ENCODE data around the gene PAX7.

The PAX7 gene

GRCh38 chr1:18629659-18630510, 761 bp upstream of the PAX7 start:
- Histone ChIP-seq H3K27me3 (ENCODE audit: control insufficient read depth, insufficient read depth, low read length) (peaks cover 95% of the 10 kb centered on the region), H3K4me3 (ENCODE audit: low read depth, low read length) (peak overlapping the region; percentile 52), H3K4me1 (ENCODE audit: control insufficient read depth, insufficient read depth, low read length) (peaks cover 13% of the 10 kb centered on the region), H3K9ac (ENCODE audit: low read depth, low read length) (no peak overlapping the region), H3K36me3 (ENCODE audit: control insufficient read depth, insufficient read depth, low read length) (no peaks in the 10 kb centered on the region), H3K9me3 (ENCODE audit: control insufficient read depth, insufficient read depth, low read length) (no peaks in the 10 kb centered on the region)

GRCh38 chr1:18631496-18632217, 1.0 kb downstream of the PAX7 start:
- Histone ChIP-seq H3K4me1 (ENCODE audit: control insufficient read depth, insufficient read depth, low read length) (peaks cover 18% of the 10 kb centered on the region), H3K36me3 (ENCODE audit: control insufficient read depth, insufficient read depth, low read length) (no peaks in the 10 kb centered on the region), H3K27me3 (ENCODE audit: control insufficient read depth, insufficient read depth, low read length) (peaks cover 95% of the 10 kb centered on the region), H3K9me3 (ENCODE audit: control insufficient read depth, insufficient read depth, low read length) (no peaks in the 10 kb centered on the region), H3K9ac (ENCODE audit: low read depth, low read length) (no peak overlapping the region), H3K4me3 (ENCODE audit: low read depth, low read length) (peak overlapping the region; percentile 36)

- Histone ChIP-seq H3K27me3 (ENCODE audit: control insufficient read depth, insufficient read depth, low read length) (peaks cover 96% of the 10 kb centered on the region), H3K4me3 (ENCODE audit: low read depth, low read length) (peak overlapping the region; percentile 36)
Measured at GRCh38 chr1:18632218-18632588, 1.6 kb downstream of the PAX7 start.

GRCh38 chr1:18632783-18633421, 2.3 kb downstream of the PAX7 start:
- H3K36me3 ChIP-seq (ENCODE audit: control insufficient read depth, insufficient read depth, low read length) = no peaks in the 10 kb centered on the region
- H3K27me3 ChIP-seq (ENCODE audit: control insufficient read depth, insufficient read depth, low read length) = peaks cover 96% of the 10 kb centered on the region
- H3K9me3 ChIP-seq (ENCODE audit: control insufficient read depth, insufficient read depth, low read length) = no peaks in the 10 kb centered on the region
- peaks cover 15% of the 10 kb centered on the region for H3K4me1 ChIP-seq (ENCODE audit: control insufficient read depth, insufficient read depth, low read length)
- H3K4me3 ChIP-seq (ENCODE audit: low read depth, low read length) = peak overlapping the region; percentile 32
- no peak overlapping the region for H3K9ac ChIP-seq (ENCODE audit: low read depth, low read length)

More at GRCh38 chr1:18632218-18632588, 1.6 kb downstream of the PAX7 start:
- no peaks in the 10 kb centered on the region for H3K36me3 ChIP-seq (ENCODE audit: control insufficient read depth, insufficient read depth, low read length)
- peaks cover 18% of the 10 kb centered on the region for H3K4me1 ChIP-seq (ENCODE audit: control insufficient read depth, insufficient read depth, low read length)
- H3K9ac ChIP-seq (ENCODE audit: low read depth, low read length) = no peak overlapping the region
- H3K9me3 ChIP-seq (ENCODE audit: control insufficient read depth, insufficient read depth, low read length) = no peaks in the 10 kb centered on the region

DNA sequence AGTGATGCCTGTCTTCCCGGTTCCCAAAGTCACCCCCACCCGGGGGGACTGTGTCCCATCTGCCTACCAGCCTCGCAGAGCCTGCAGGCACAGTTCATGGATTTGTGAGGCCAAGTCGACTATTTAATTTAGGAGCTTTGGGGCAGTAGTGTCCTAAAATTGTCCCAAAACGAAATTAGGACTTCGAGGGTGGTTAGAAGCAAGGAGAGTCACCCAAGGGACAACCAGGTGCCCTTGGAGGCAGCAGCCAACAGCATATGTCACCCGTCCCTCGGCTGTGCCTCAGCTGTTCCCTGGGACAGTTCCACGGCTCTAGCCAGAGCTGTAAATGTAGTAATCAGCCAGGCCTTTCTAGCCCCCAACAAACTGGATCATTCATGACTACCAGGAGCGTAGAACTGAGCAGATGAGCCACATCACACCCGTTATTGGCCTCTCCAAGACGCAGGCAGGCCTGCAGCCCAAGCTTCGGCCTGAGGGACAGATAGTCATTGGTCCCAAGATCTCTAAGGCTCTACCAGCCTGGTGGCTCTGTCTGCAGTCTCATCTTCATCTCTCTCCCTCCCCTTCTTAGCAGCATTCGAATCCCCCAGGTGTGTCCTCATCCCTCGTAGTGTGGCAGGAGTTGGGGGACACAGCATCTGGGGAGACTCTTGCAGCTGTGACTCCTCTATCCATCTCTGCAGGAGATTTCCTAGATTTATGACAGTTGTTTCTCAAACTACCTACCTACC, 2.9 kb downstream of the PAX7 start:
- Histone ChIP-seq H3K9me3 (ENCODE audit: control insufficient read depth, insufficient read depth, low read length) (no peaks in the 10 kb centered on the region), H3K4me3 (ENCODE audit: low read depth, low read length) (peak overlapping the region; percentile 32), H3K4me1 (ENCODE audit: control insufficient read depth, insufficient read depth, low read length) (peaks cover 15% of the 10 kb centered on the region), H3K9ac (ENCODE audit: low read depth, low read length) (no peak overlapping the region), H3K27me3 (ENCODE audit: control insufficient read depth, insufficient read depth, low read length) (peaks cover 96% of the 10 kb centered on the region), H3K36me3 (ENCODE audit: control insufficient read depth, insufficient read depth, low read length) (no peaks in the 10 kb centered on the region)

- Histone ChIP-seq H3K9me3 (ENCODE audit: control insufficient read depth, insufficient read depth, low read length) (no peaks in the 10 kb centered on the region), H3K4me1 (ENCODE audit: control insufficient read depth, insufficient read depth, low read length) (peaks cover 13% of the 10 kb centered on the region), H3K36me3 (ENCODE audit: control insufficient read depth, insufficient read depth, low read length) (no peaks in the 10 kb centered on the region), H3K9ac (ENCODE audit: low read depth, low read length) (no peak overlapping the region), H3K4me3 (ENCODE audit: low read depth, low read length) (peak overlapping the region; percentile 32), H3K27me3 (ENCODE audit: control insufficient read depth, insufficient read depth, low read length) (peaks cover 96% of the 10 kb centered on the region)
Measured at GRCh38 chr1:18634276-18634675, 3.6 kb downstream of the PAX7 start.

DNA sequence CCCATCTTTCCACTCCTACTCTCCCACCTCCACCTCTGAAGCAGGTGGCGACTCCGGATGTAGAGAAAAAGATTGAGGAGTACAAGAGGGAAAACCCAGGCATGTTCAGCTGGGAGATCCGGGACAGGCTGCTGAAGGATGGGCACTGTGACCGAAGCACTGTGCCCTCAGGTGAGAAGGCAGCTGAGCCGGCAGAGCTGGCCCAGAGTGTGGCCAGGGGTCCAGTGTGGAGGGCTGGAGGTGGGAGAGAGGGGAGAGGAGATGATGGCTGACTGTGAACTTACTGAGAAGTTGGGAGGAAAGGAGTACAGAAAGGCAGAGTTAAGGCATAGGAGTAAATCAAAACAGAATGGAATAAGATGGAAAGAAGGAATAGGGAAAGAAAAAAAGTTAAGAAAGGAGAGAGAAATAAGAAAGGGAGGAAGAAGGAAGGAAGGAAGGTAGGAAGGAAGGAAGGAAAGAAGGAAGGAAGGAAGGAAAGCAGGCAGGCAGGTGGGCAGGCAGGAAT, 4.5 kb downstream of the PAX7 start:
- Histone ChIP-seq H3K27me3 (ENCODE audit: control insufficient read depth, insufficient read depth, low read length) (peaks cover 96% of the 10 kb centered on the region), H3K4me1 (ENCODE audit: control insufficient read depth, insufficient read depth, low read length) (peaks cover 12% of the 10 kb centered on the region), H3K4me3 (ENCODE audit: low read depth, low read length) (peak overlapping the region; percentile 41), H3K36me3 (ENCODE audit: control insufficient read depth, insufficient read depth, low read length) (no peaks in the 10 kb centered on the region), H3K9ac (ENCODE audit: low read depth, low read length) (no peak overlapping the region), H3K9me3 (ENCODE audit: control insufficient read depth, insufficient read depth, low read length) (no peaks in the 10 kb centered on the region)

DNA sequence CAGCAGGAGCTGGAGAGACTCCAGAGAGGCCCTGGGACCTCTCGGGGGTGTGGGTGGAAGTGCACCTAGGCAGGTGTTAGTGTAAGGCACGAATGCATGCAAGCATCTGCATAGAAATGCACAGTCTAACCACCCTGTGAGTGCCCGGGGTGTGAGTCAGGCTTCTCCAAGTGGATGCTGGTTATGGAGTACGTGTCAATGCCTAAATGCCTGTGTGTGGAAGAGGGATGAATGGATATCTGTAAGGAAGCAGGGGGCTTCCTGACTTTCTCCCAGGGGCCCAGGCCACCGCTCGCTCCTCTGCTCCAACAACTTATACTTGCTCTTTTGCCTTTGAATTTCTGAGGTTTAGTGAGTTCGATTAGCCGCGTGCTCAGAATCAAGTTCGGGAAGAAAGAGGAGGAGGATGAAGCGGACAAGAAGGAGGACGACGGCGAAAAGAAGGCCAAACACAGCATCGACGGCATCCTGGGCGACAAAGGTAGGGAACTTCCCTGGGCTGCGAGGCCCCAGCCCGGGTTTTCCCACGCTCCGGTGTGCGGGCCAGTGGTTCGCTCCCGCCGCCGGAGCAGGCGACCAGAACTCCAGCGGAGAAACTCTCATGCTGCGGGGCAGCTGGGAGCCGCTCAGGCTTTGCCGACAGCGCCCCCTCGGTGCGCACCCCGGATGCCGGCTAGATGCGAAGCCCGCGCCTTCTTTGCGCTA, 5.4 kb downstream of the PAX7 start:
- H3K4me1 ChIP-seq (ENCODE audit: control insufficient read depth, insufficient read depth, low read length) = peaks cover 13% of the 10 kb centered on the region
- H3K4me3 ChIP-seq (ENCODE audit: low read depth, low read length) = peak overlapping the region; percentile 41
- peaks cover 96% of the 10 kb centered on the region for H3K27me3 ChIP-seq (ENCODE audit: control insufficient read depth, insufficient read depth, low read length)
- no peaks in the 10 kb centered on the region for H3K36me3 ChIP-seq (ENCODE audit: control insufficient read depth, insufficient read depth, low read length)
- no peaks in the 10 kb centered on the region for H3K9me3 ChIP-seq (ENCODE audit: control insufficient read depth, insufficient read depth, low read length)
- H3K9ac ChIP-seq (ENCODE audit: low read depth, low read length) = no peak overlapping the region

- Histone ChIP-seq H3K9me3 (ENCODE audit: control insufficient read depth, insufficient read depth, low read length) (no peaks in the 10 kb centered on the region), H3K36me3 (ENCODE audit: control insufficient read depth, insufficient read depth, low read length) (no peaks in the 10 kb centered on the region), H3K9ac (ENCODE audit: low read depth, low read length) (no peak overlapping the region), H3K27me3 (ENCODE audit: control insufficient read depth, insufficient read depth, low read length) (peaks cover 98% of the 10 kb centered on the region), H3K4me1 (ENCODE audit: control insufficient read depth, insufficient read depth, low read length) (peaks cover 16% of the 10 kb centered on the region), H3K4me3 (ENCODE audit: low read depth, low read length) (peak overlapping the region; percentile 41)
Measured at GRCh38 chr1:18636596-18637508, 6.2 kb downstream of the PAX7 start.

DNA sequence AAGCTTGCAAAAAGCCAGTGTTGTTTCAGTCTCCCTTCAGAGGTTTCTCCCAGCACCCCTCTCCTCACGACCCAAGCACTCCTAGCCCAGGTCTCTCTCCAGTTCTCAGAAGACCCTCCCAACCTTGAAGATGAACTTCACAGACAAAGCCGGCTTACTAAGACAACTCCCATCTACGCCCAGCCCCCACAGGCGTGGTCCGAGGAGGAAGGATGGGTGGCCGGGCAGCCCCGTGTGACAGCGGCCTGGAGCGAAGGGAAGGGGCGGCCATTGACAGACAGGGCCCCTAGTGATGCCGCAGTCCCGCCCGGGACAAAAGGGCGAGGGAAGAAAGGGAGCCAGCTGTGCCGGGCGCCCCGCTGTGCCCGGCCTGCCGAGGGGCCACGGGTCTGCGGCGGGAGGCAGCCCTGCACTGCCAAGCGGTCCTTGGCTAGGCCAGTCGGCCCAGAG, 6.9 kb downstream of the PAX7 start:
- H3K4me3 ChIP-seq (ENCODE audit: low read depth, low read length) = peak overlapping the region; percentile 41
- H3K4me1 ChIP-seq (ENCODE audit: control insufficient read depth, insufficient read depth, low read length) = peaks cover 19% of the 10 kb centered on the region
- no peak overlapping the region for H3K9ac ChIP-seq (ENCODE audit: low read depth, low read length)
- H3K36me3 ChIP-seq (ENCODE audit: control insufficient read depth, insufficient read depth, low read length) = no peaks in the 10 kb centered on the region
- peaks cover 97% of the 10 kb centered on the region for H3K27me3 ChIP-seq (ENCODE audit: control insufficient read depth, insufficient read depth, low read length)
- H3K9me3 ChIP-seq (ENCODE audit: control insufficient read depth, insufficient read depth, low read length) = no peaks in the 10 kb centered on the region

All from iPS-15b (cell line).